Measurements from ENCODE around the gene DUOX1. TPM values are rescaled to one million over a fixed set of nuclear protein-coding genes. Genes with fewer than 3 reads are reported as not detected.
A peak's percentile ranks its signal among the peaks of the same experiment; 100 is the strongest.

Gene DUOX1
- total and polyA plus RNA-seq, 7 experiments from 2014 or later: 0.05 to 2.0 (median 0.76) TPM; not detected in 3

GRCh38 chr15:45169608-45170480 is 40.0 kb downstream of the DUOX1 start:
- no peaks in the 10 kb centered on the region for H3K27me3 ChIP-seq (ENCODE audit: control insufficient read depth in 2 of 2, insufficient read depth in 2 of 2, low read length in 2 of 2)
- peaks cover 0 to 23% (median 14%) of the 10 kb centered on the region in 7 donors for H3K4me1 Mint-ChIP-seq
- peaks cover 10 to 13% of the 10 kb centered on the region in 2 donors for H3K4me1 ChIP-seq (ENCODE audit: control insufficient read depth in 2 of 2, insufficient read depth in 2 of 2, low read length in 2 of 2)
- no peak for ATAC-seq
- POLR2A ChIA-PET: interaction anchor here (1.4 to 7.3 kb wide), 2 partner anchors 30 to 232 kb away, joined by 3 to 77 read pairs; a partner anchor contains a TSS
- DNase-seq: no peak
- intact Hi-C loops (cut with micrococcal nuclease): no loop called here
- no peaks in the 10 kb centered on the region for H3K27me3 Mint-ChIP-seq
- no peaks in the 10 kb centered on the region for H3K9me3 Mint-ChIP-seq
- no peaks in the 10 kb centered on the region for H3K9me3 ChIP-seq (ENCODE audit: control insufficient read depth in 2 of 3, low read length in 3 of 3)
- H3K36me3 ChIP-seq (ENCODE audit: control insufficient read depth in 2 of 3, insufficient read depth in 3 of 3, low read length in 3 of 3): no peaks in the 10 kb centered on the region
- H3K36me3 Mint-ChIP-seq: no peaks in the 10 kb centered on the region
- H3K27ac ChIP-seq (ENCODE audit: low read depth, low read length): no peak overlapping the region
- CTCF ChIA-PET: interaction anchor here (1.1 kb wide), 1 partner anchor 29 kb away, joined by 3 read pairs; no protein-coding TSS in a partner anchor
- H3K4me3 ChIP-seq (ENCODE audit: low read length): no peak overlapping the region
- no peak overlapping the region for H3K4me3 Mint-ChIP-seq
- peak overlapping the region in 3 of 9 donors; percentile 21 to 81 (median 48) for H3K27ac Mint-ChIP-seq

DNA sequence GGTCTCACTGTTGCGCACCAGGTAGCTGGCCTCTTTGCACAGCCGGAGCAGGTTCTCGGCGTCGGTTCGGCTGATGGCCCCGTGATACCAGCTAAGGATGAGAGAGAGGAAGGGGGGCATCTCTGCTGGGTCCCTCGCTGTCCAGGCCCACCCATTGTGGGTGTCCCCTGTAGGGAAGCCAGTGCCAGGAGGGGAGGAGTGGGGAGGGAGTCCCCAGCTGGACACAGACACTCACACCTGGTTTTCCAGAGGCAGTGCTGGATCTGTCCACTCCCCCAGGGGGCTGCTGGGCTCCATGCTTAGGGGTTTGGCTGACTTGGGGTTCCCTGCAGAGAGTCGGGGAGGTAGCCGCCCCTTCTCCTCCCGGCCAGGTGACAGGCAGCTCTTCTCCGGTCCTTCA is 42.1 kb downstream of the DUOX1 start:
- intact Hi-C loops (cut with micrococcal nuclease): no loop called here
- H3K4me3 Mint-ChIP-seq: no peak overlapping the region
- CTCF ChIA-PET: no interaction called here

DNA sequence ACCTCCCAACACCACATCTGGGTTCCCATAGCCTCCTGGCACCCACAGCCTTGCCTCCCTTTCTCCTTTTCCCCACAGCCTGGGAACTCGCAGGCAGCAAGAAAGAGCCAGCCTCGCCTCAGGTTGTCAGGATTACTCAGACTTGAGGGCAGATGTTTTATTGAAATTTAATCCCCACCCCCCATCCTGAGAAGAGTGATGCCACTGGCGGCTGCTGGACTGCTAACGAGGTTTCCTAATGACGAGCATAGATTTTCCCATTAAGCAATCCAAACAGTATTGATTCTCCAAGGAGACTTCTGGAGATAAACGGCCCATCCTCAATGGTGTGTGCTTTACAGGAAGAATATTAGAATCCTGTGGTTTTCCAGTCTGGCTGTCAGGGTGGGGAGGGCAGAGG is 44.3 kb downstream of the DUOX1 start:
- Mint-ChIP-seq H3K4me3 (no peak overlapping the region), H3K27me3 (no peaks in the 10 kb centered on the region), H3K9me3 (no peaks in the 10 kb centered on the region), H3K27ac (no peak overlapping the region), H3K4me1 (peaks cover 0 to 6% (median 0%) of the 10 kb centered on the region in 7 donors), H3K36me3 (peaks cover 0 to 9% (median 4%) of the 10 kb centered on the region in 5 donors)
- ATAC-seq (no peak), DNase-seq (no peak)
- intact Hi-C loops (cut with micrococcal nuclease): no loop called here
- Histone ChIP-seq H3K4me1 (ENCODE audit: control insufficient read depth in 2 of 2, insufficient read depth in 2 of 2, low read length in 2 of 2) (no peaks in the 10 kb centered on the region), H3K27ac (ENCODE audit: low read depth, low read length) (no peak overlapping the region), H3K36me3 (ENCODE audit: control insufficient read depth in 2 of 3, insufficient read depth in 3 of 3, low read length in 3 of 3) (no peaks in the 10 kb centered on the region), H3K9me3 (ENCODE audit: control insufficient read depth in 2 of 3, low read length in 3 of 3) (no peaks in the 10 kb centered on the region), H3K4me3 (ENCODE audit: low read length) (no peak overlapping the region), H3K27me3 (ENCODE audit: control insufficient read depth in 2 of 2, insufficient read depth in 2 of 2, low read length in 2 of 2) (no peaks in the 10 kb centered on the region)
- CTCF ChIA-PET: no interaction called here
- POLR2A ChIA-PET: no interaction called here

More for the DNA sequence above, 42.1 kb downstream of the DUOX1 start:
- H3K36me3 Mint-ChIP-seq: peaks cover 0 to 3% (median 0%) of the 10 kb centered on the region in 5 donors
- no peak overlapping the region for H3K27ac Mint-ChIP-seq
- no peak overlapping the region for H3K4me3 ChIP-seq (ENCODE audit: low read length)
- no peak for DNase-seq
- H3K9me3 Mint-ChIP-seq: no peaks in the 10 kb centered on the region
- no peaks in the 10 kb centered on the region for H3K9me3 ChIP-seq (ENCODE audit: control insufficient read depth in 2 of 3, low read length in 3 of 3)
- no peak for ATAC-seq
- no peaks in the 10 kb centered on the region for H3K4me1 ChIP-seq (ENCODE audit: control insufficient read depth in 2 of 2, insufficient read depth in 2 of 2, low read length in 2 of 2)
- no peaks in the 10 kb centered on the region for H3K27me3 Mint-ChIP-seq
- no peak overlapping the region for H3K27ac ChIP-seq (ENCODE audit: low read depth, low read length)
- H3K4me1 Mint-ChIP-seq: peaks cover 0 to 9% (median 0%) of the 10 kb centered on the region in 7 donors
- POLR2A ChIA-PET: interaction anchor here (1.1 to 1.3 kb wide), 2 partner anchors 17 to 29 kb away, joined by 4 read pairs; partner anchors contain the start of gene SHF
- no peaks in the 10 kb centered on the region for H3K27me3 ChIP-seq (ENCODE audit: control insufficient read depth in 2 of 2, insufficient read depth in 2 of 2, low read length in 2 of 2)
- no peaks in the 10 kb centered on the region for H3K36me3 ChIP-seq (ENCODE audit: control insufficient read depth in 2 of 3, insufficient read depth in 3 of 3, low read length in 3 of 3)

- no peak overlapping the region for H3K4me3 Mint-ChIP-seq
- CTCF ChIA-PET: no interaction called here
- intact Hi-C loops (cut with micrococcal nuclease): no loop called here
- no peak overlapping the region for H3K27ac Mint-ChIP-seq
- no peak overlapping the region for H3K27ac ChIP-seq (ENCODE audit: low read depth, low read length)
- no peak for ATAC-seq
- H3K36me3 Mint-ChIP-seq: peaks cover 0 to 9% (median 4%) of the 10 kb centered on the region in 5 donors
- H3K9me3 Mint-ChIP-seq: no peaks in the 10 kb centered on the region
- H3K4me1 Mint-ChIP-seq: peaks cover 0 to 6% (median 0%) of the 10 kb centered on the region in 7 donors
- H3K27me3 Mint-ChIP-seq: no peaks in the 10 kb centered on the region
- H3K36me3 ChIP-seq (ENCODE audit: control insufficient read depth in 2 of 3, insufficient read depth in 3 of 3, low read length in 3 of 3): no peaks in the 10 kb centered on the region
- H3K4me3 ChIP-seq (ENCODE audit: low read length): no peak overlapping the region
- no peaks in the 10 kb centered on the region for H3K27me3 ChIP-seq (ENCODE audit: control insufficient read depth in 2 of 2, insufficient read depth in 2 of 2, low read length in 2 of 2)
- H3K9me3 ChIP-seq (ENCODE audit: control insufficient read depth in 2 of 3, low read length in 3 of 3): no peaks in the 10 kb centered on the region
- DNase-seq: no peak
- POLR2A ChIA-PET: interaction anchor here (1.2 kb wide), 1 partner anchor 11 kb away, joined by 5 read pairs; no protein-coding TSS in a partner anchor
- H3K4me1 ChIP-seq (ENCODE audit: control insufficient read depth in 2 of 2, insufficient read depth in 2 of 2, low read length in 2 of 2): no peaks in the 10 kb centered on the region
Observed at GRCh38 chr15:45174577-45174976, 44.8 kb downstream of the DUOX1 start.

DNA sequence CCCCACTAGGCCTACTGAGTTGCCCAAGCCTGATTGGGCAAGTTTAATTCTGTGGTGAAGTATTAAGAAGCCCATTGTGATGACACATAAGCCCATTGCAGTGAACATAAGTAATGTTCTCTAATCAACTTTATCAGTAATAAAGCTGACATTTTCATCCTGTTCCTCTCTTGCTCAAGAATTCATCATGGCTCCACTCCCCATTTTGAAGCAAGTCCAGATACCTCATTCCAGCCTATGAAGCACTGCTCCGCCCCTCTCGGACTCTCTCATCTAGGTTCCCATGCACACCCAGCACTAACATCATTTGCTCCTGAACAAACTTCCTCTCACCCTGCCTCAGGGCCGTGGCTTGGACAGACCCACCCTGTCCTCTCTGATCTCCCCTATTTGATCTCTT is 47.5 kb downstream of the DUOX1 start:
- ATAC-seq (no peak), DNase-seq (no peak)
- H3K27me3 Mint-ChIP-seq: no peaks in the 10 kb centered on the region
- peaks cover 0 to 18% (median 10%) of the 10 kb centered on the region in 7 donors for H3K4me1 Mint-ChIP-seq
- no peak overlapping the region for H3K27ac Mint-ChIP-seq
- ChIA-PET CTCF (interaction anchor here (1.0 to 1.6 kb wide), 2 partner anchors 10 to 32 kb away, joined by 3 to 4 read pairs; no protein-coding TSS in a partner anchor), POLR2A (interaction anchor here (0.6 to 1.6 kb wide), 4 partner anchors 14 to 1799 kb away, joined by 3 to 9 read pairs (median 4); no protein-coding TSS in a partner anchor)
- intact Hi-C loops (cut with micrococcal nuclease): no loop called here
- no peak overlapping the region for H3K4me3 ChIP-seq (ENCODE audit: low read length)
- peaks cover 0 to 8% of the 10 kb centered on the region in 2 donors for H3K4me1 ChIP-seq (ENCODE audit: control insufficient read depth in 2 of 2, insufficient read depth in 2 of 2, low read length in 2 of 2)
- H3K9me3 Mint-ChIP-seq: no peaks in the 10 kb centered on the region
- H3K9me3 ChIP-seq (ENCODE audit: control insufficient read depth in 2 of 3, low read length in 3 of 3): no peaks in the 10 kb centered on the region
- no peak overlapping the region for H3K4me3 Mint-ChIP-seq
- peaks cover 0 to 9% (median 4%) of the 10 kb centered on the region in 5 donors for H3K36me3 Mint-ChIP-seq
- H3K27ac ChIP-seq (ENCODE audit: low read depth, low read length): no peak overlapping the region
- H3K27me3 ChIP-seq (ENCODE audit: control insufficient read depth in 2 of 2, insufficient read depth in 2 of 2, low read length in 2 of 2): no peaks in the 10 kb centered on the region
- no peaks in the 10 kb centered on the region for H3K36me3 ChIP-seq (ENCODE audit: control insufficient read depth in 2 of 3, insufficient read depth in 3 of 3, low read length in 3 of 3)

- Mint-ChIP-seq H3K27ac (peak overlapping the region in 1 of 9 donors; percentile 69), H3K4me3 (no peak overlapping the region), H3K9me3 (no peaks in the 10 kb centered on the region), H3K27me3 (no peaks in the 10 kb centered on the region), H3K4me1 (peaks cover 0 to 18% (median 10%) of the 10 kb centered on the region in 7 donors), H3K36me3 (peaks cover 0 to 9% (median 4%) of the 10 kb centered on the region in 5 donors)
- ATAC-seq (no peak), DNase-seq (peak in 6 of 9 donors; percentile 41 to 57 (median 50))
- ChIA-PET POLR2A (interaction anchor here (1.3 to 13.0 kb wide), 3 partner anchors 12 to 99 kb away, joined by 3 to 177 read pairs (median 11); no protein-coding TSS in a partner anchor), CTCF (interaction anchor here (1.3 to 3.3 kb wide), 6 partner anchors 12 to 223 kb away, joined by 3 to 15 read pairs (median 7); a partner anchor contains a TSS)
- no peak overlapping the region for H3K27ac ChIP-seq (ENCODE audit: low read depth, low read length)
- intact Hi-C loops (cut with micrococcal nuclease): no loop called here
- no peak overlapping the region for H3K4me3 ChIP-seq (ENCODE audit: low read length)
- H3K4me1 ChIP-seq (ENCODE audit: control insufficient read depth in 2 of 2, insufficient read depth in 2 of 2, low read length in 2 of 2): peaks cover 0 to 8% of the 10 kb centered on the region in 2 donors
- no peaks in the 10 kb centered on the region for H3K36me3 ChIP-seq (ENCODE audit: control insufficient read depth in 2 of 3, insufficient read depth in 3 of 3, low read length in 3 of 3)
- no peaks in the 10 kb centered on the region for H3K9me3 ChIP-seq (ENCODE audit: control insufficient read depth in 2 of 3, low read length in 3 of 3)
- H3K27me3 ChIP-seq (ENCODE audit: control insufficient read depth in 2 of 2, insufficient read depth in 2 of 2, low read length in 2 of 2): no peaks in the 10 kb centered on the region
Observed at GRCh38 chr15:45179221-45179985, 49.6 kb downstream of the DUOX1 start.
